ENCODE data around the gene ESR1. TPM values are rescaled to one million over a fixed set of nuclear protein-coding genes. Genes with fewer than 3 reads are reported as not detected.
"Not testable (repeated sequence)": the region's sequence is repeated elsewhere in the genome, so short reads cannot be mapped to it uniquely, and the experiment has no call there.

ESR1 gene
- total RNA-seq, 3 donors from 2014 or later = 2.2 to 74.5 (median 67.5) TPM

DNA sequence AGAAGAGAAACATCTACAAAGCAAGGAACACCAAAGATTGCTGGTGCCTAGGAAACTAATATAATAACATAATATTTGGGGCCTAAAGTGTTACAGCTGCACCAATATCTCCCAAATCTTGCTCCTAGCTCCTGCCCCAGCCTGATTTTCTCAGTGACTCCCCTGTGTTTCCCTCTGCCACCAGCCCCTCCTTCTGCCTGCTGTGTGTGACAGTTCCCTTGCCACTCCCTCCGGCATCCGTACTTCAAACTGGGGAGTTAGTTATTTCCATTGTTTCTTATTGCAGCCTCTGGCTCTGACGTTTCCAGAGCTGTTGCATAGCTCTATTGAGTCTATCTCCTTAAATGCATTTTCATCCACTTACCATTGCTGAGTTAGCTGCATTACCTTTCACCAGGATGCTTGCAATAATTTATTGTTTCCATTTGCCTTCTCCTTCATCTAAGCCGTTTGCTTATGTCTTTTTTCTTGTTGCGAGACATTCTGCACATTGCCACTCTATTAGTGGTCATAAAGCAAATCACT, 43.1 kb downstream of the ESR1 start:
- Histone ChIP-seq H3K4me1 (no peaks in the 10 kb centered on the region), H3K9me3 (no peaks in the 10 kb centered on the region), H3K27ac (no peak overlapping the region), H3K36me3 (no peaks in the 10 kb centered on the region), H3K27me3 (no peaks in the 10 kb centered on the region), H3K4me3 (no peak overlapping the region)
- no peak for DNase-seq (ENCODE audit: low spot score in 2 of 2)
- TF ChIP-seq POLR2AphosphoS5 (IDR thresholded peaks at IDR 0.05) (no peak), POLR2A (IDR thresholded peaks at IDR 0.05) (no peak)
- TF ChIP-seq, protein P1, sequence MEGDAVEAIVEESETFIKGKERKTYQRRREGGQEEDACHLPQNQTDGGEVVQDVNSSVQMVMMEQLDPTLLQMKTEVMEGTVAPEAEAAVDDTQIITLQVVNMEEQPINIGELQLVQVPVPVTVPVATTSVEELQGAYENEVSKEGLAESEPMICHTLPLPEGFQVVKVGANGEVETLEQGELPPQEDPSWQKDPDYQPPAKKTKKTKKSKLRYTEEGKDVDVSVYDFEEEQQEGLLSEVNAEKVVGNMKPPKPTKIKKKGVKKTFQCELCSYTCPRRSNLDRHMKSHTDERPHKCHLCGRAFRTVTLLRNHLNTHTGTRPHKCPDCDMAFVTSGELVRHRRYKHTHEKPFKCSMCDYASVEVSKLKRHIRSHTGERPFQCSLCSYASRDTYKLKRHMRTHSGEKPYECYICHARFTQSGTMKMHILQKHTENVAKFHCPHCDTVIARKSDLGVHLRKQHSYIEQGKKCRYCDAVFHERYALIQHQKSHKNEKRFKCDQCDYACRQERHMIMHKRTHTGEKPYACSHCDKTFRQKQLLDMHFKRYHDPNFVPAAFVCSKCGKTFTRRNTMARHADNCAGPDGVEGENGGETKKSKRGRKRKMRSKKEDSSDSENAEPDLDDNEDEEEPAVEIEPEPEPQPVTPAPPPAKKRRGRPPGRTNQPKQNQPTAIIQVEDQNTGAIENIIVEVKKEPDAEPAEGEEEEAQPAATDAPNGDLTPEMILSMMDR (IDR thresholded peaks at IDR 0.05) = no peak
- intact Hi-C loops (cut with DNase I; ENCODE audit: low total_unique reads) = no loop called here

DNA sequence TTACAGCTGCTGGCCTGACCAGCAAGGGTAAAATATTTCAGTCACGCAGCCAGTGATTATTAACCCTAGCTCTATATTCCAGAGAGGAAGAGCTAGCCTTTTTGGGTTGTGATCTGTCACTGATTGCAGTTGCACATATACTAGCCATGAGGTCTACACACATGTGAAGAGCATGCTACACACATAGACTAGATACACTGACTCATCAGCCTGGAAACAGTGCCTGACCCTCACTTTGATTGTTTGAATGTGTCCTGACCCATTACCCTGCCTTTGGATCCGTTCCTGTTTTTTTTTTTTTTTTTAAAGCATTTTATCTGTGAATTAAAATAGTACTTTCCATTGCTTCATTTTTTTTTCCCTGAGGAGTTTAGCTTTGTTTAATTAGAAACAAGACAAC, 50.8 kb downstream of the ESR1 start:
- intact Hi-C loops (cut with DNase I; ENCODE audit: low total_unique reads) = no loop called here

DNA sequence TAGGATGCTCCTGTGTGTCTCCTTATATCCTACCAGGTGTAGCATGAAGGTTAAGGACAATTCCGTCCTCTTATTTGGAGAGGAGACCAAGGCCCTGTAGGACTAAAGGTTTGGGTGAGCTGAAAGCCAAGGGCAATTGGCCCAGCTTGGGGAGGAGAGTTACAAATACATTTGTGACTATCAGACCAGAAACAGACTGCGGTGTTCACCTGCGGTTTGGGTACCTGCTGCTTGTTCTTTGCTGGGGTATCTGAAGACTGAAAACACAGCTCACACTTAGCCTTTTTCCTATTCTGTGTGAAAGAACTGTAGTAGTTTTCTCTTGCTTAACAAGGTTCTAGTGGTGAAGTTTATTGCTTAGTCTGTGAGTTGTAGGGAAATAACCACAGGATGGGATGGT, 55.0 kb downstream of the ESR1 start:
- H3K9me3 ChIP-seq = no peaks in the 10 kb centered on the region
- no peaks in the 10 kb centered on the region for H3K27me3 ChIP-seq
- no peak for TF ChIP-seq POLR2A (IDR thresholded peaks at IDR 0.05)
- TF ChIP-seq, protein P1 (IDR thresholded peaks at IDR 0.05) = no peak
- TF ChIP-seq POLR2AphosphoS5 (IDR thresholded peaks at IDR 0.05) = no peak
- DNase-seq (ENCODE audit: low spot score in 2 of 2) = no peak
- no peaks in the 10 kb centered on the region for H3K36me3 ChIP-seq
- H3K4me3 ChIP-seq = no peak overlapping the region
- H3K4me1 ChIP-seq = no peaks in the 10 kb centered on the region
- intact Hi-C loops (cut with DNase I; ENCODE audit: low total_unique reads) = no loop called here
- no peak overlapping the region for H3K27ac ChIP-seq

More for the DNA sequence above, 50.8 kb downstream of the ESR1 start:
- H3K9me3 ChIP-seq = no peaks in the 10 kb centered on the region
- no peaks in the 10 kb centered on the region for H3K4me1 ChIP-seq
- no peak overlapping the region for H3K4me3 ChIP-seq
- H3K36me3 ChIP-seq = no peaks in the 10 kb centered on the region
- H3K27ac ChIP-seq = no peak overlapping the region
- DNase-seq (ENCODE audit: low spot score in 2 of 2) = no peak
- H3K27me3 ChIP-seq = no peaks in the 10 kb centered on the region
- TF ChIP-seq, protein P1 (IDR thresholded peaks at IDR 0.05) = no peak
- TF ChIP-seq POLR2A (IDR thresholded peaks at IDR 0.05) (no peak), POLR2AphosphoS5 (IDR thresholded peaks at IDR 0.05) (no peak)

DNA sequence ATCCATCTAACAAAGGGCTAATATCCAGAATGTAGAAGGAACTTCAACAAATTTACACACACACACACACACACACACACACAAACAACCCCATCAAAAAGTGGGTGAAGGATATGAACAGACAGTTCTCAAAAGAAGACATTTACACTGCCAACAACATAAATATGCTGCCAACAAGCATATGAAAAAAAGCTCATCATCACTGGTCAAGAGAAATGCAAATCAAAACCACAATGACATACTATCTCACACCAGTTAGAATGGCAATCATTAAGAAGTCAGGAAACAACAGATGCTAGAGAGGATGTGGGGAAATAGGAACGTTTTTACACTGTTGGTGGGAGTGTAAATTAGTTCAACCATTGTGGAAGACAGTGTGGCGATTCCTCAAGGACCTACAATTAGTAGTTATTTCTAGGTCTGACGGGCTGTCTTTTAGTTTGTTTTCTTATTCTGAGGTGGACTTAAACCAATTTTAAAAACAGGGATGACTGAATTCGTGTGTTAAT, 59.9 kb downstream of the ESR1 start:
- H3K27ac ChIP-seq; H3K4me1 ChIP-seq; H3K4me3 ChIP-seq; H3K36me3 ChIP-seq; intact Hi-C loops (cut with DNase I; ENCODE audit: low total_unique reads); DNase-seq (ENCODE audit: low spot score in 2 of 2); H3K9me3 ChIP-seq; H3K27me3 ChIP-seq: not testable (repeated sequence)

DNA sequence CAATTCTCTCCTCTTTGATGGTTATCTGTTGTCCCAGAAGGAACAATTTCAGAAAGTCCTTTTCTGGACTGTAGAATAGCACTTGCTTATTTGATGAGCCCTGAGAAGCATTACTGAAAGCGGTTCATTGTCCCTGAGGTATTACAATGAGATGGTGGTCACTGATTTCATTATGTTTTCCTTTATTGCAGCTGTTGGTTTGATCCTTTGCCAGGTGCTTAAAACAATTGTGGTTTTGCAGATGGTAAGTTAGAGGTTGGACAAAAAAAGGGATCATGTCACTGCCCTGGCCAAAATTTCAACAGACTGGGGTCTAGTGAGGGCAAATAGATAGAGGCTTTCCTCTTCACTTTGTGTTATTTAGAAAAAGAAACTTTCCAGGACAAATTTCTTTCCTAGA, 61.9 kb downstream of the ESR1 start:
- H3K9me3 ChIP-seq = no peaks in the 10 kb centered on the region
- DNase-seq (ENCODE audit: low spot score in 2 of 2) = no peak
- H3K27ac ChIP-seq = peak overlapping the region in 1 of 2 donors; percentile 52
- H3K4me3 ChIP-seq = no peak overlapping the region
- no peaks in the 10 kb centered on the region for H3K27me3 ChIP-seq
- H3K36me3 ChIP-seq = no peaks in the 10 kb centered on the region
- peaks cover 0 to 5% of the 10 kb centered on the region in 2 donors for H3K4me1 ChIP-seq
- intact Hi-C loops (cut with DNase I; ENCODE audit: low total_unique reads) = no loop called here
- TF ChIP-seq POLR2AphosphoS5 (IDR thresholded peaks at IDR 0.05) = no peak
- TF ChIP-seq, protein P1 (IDR thresholded peaks at IDR 0.05) = no peak

DNA sequence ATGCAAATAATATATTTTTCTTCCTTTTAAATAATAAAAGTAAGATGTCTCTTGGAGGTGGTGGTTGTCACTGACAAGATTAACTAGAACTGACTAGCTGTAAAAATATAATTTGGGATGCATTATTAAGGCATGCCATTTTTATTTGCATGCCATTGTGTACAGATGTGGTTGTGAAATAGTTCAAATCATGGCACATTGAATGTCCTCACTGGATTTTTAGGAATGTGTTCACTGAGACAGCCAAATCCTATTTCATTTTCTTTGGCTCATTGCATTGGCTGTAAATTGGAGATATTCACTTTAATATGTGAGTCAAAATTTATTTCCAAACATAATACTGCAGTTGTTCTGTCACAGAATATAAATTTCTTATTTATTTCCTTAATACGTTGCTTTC, 62.3 kb downstream of the ESR1 start:
- H3K4me1 ChIP-seq = peaks cover 0 to 5% of the 10 kb centered on the region in 2 donors
- DNase-seq (ENCODE audit: low spot score in 2 of 2) = no peak
- H3K9me3 ChIP-seq = no peaks in the 10 kb centered on the region
- no peaks in the 10 kb centered on the region for H3K27me3 ChIP-seq
- TF ChIP-seq POLR2AphosphoS5 (IDR thresholded peaks at IDR 0.05) (no peak), POLR2A (IDR thresholded peaks at IDR 0.05) (no peak)
- TF ChIP-seq, protein P1 (IDR thresholded peaks at IDR 0.05) = no peak
- H3K27ac ChIP-seq = no peak overlapping the region
- no peak overlapping the region for H3K4me3 ChIP-seq
- no peaks in the 10 kb centered on the region for H3K36me3 ChIP-seq
- intact Hi-C loops (cut with DNase I; ENCODE audit: low total_unique reads) = no loop called here

Measured in breast epithelium (tissue), 4 donors.